ENCODE measurements around the gene MAD1L1.

Gene MAD1L1

DNA sequence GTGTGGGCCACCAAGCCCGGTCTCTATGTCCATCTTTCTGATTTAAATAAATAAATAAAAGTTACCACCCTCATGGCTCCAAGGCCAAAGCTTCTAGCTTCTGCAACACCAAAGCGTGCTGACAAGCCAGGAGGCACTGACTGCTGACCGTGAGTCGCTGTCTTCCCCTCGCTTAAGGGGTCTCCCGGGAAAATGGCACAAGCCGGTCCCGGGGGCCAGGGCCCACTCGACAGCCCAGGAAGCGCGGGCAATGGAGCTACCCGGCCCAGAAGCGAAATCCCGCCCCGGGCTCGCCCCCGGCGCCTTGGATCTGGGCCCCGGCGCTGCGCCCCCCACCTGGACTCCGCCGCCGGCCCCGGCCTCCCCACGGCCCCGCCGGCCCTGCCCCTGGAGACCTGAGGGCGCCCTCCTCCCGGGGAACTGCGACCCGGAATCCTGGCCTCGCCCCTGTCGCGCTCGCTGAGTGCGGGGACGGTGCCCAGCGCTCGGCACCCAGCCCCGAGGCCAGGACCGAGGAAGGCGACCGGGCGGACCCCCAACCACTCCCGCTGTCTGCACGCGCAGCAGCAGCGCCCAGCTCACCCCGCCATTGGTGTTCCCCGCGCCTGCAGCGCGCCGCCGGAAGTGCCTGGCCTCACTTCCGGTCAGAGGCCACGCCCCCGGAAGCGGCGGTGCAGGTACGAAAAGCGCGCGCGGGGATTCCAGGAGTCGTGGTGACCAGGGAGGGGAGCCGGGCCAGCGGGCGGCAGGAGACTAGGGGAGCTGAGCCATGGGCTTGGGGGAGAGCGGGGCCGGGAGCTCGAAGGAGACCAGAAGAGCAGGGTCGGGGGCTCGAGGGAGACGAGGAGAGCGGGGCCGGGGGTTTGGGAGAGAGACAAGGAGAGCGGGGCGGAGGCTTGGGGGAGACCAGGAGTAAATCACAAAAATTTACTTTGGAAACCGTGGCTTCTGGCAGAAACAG is 9.1 kb upstream of the MAD1L1 start, which contains the start of the genes MRM2 and NUDT1:
Gene MRM2 (minus strand): TSS at position 626 of the 961 bp plus-strand sequence. CDS start 36 bp downstream, at position 590.
Gene NUDT1 (plus strand): TSS at position 647 of the 961 bp plus-strand sequence. CDS start 2,349 bp downstream, outside the sequence.
- DNase-seq = peak in 1 of 2 experiments; percentile 45

- no peak for DNase-seq
Measured at GRCh38 chr7:2239242-2239641, 6.5 kb upstream of the MAD1L1 start.

- no peak for DNase-seq
Measured at GRCh38 chr7:2237109-2237602, 4.4 kb upstream of the MAD1L1 start.

- no peak for DNase-seq
Measured at GRCh38 chr7:2233926-2234325, 1.2 kb upstream of the MAD1L1 start.

DNA sequence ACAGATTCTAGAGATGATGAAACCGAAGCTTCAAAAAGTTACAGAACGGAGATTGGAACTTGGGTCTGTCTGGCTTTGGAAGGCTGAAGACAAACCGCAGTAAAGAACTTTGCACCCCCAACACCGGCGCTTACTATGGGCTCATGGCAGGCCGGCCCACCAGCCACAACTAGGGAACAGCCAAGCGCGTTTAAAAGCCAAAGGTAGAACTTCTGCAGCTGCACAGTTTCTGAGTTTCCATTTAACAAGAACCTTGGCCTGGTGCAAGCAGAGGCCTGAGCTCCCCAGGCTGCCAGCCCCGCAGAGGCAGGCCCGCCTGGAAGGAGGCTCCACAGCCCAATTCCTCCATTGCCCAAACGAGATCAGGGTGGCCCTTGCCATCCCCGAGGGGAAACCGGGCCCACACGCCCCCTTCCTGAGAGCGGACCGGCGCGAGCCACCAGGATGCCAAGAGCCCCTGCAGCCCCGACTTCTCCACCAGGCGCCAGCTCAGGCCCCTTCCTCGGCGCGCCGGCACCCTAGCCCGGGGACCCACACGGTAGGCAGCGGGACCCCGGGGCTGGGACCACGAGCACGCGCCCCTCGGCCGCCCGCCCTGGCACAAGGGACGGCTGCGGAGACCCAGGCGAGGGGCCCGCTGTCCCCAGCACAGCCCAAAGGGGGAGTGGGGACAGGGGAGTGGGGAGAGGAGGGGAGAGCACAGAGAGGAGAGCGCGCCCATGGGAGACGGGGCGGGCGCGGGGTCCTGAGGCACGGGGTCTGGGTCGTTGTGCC is 566 bp downstream of the MAD1L1 start:
- no peak for DNase-seq

DNA sequence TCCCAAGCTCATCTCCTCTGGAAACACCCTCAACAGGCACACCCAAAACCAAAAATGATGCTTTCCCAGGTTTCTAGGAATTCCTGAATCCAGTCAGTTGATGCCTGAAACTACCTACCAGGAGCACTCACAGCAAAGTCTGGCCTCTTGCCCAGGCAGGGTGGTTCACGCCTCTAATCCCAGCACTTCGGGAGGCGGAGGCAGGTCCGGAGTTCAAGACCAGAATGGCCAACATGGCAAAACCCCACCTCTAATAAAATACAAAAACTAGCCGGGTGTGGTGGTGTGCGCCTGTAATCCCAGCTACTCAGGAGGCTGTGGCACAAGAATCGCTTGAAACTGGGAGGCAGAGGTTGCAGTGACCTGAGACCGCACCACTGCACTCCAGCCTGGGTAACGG is 1.9 kb downstream of the MAD1L1 start:
- no peak for DNase-seq

DNA sequence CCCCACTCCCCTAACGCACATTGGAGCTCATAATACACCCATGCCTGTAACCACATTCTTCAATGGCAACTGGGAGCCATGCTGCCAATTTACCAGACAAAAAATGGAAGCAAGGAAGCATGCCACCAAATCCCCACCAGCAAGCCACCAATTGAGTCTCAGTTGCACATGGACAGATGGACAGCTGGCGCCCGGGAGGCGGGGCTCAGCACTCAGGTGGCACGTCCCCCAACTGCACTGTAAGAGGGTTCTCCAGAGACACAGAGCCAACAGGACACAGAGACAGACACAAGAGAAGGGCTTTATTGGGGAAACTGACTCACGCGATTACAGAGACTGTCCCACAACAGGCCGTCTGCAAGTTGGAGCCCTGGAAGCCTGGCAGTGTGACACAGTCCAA is 2.5 kb downstream of the MAD1L1 start:
- no peak for DNase-seq

GRCh38 chr7:2229467-2229866 is 3.3 kb downstream of the MAD1L1 start:
- DNase-seq = no peak

DNA sequence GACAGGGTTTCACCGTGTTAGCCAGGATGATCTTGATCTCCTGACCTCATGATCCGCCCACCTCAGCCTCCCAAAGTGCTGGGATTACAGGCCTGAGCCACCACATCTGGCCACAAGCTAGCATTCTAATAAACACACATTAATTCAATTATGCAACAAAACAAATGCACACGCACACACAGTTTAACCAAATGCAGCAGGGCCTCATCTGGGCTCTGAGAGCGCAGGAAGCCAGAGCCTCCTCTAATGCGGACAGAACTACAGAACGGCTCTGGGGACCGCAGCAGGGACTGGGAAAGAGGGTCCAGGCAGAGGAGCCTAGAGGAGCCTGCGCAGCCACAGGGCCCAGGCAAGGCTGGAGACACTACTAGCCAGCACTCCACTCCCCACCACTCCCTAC is 3.8 kb downstream of the MAD1L1 start:
- DNase-seq = no peak

DNA sequence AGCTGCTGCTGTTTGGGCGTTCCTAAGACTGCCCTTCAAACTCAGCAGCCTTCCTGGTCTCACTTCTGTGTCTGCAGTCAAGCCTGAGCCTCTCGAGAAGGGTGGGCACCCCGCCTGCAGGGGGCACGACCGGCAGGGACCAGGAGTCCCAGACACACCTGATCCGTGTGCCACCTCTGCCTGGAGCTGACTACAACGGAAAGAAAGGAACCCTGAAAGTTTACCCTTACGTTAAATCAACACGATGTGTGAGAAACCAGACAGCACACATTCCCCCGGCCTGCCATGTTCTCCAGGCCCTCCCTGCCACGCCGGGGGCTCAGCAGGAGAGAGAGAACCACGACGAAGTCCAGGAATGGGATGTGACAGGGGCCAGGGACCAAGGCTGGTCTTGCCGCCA is 5.0 kb downstream of the MAD1L1 start:
- no peak for DNase-seq

GRCh38 chr7:2225830-2226229 is 6.9 kb downstream of the MAD1L1 start:
- no peak for DNase-seq

DNA sequence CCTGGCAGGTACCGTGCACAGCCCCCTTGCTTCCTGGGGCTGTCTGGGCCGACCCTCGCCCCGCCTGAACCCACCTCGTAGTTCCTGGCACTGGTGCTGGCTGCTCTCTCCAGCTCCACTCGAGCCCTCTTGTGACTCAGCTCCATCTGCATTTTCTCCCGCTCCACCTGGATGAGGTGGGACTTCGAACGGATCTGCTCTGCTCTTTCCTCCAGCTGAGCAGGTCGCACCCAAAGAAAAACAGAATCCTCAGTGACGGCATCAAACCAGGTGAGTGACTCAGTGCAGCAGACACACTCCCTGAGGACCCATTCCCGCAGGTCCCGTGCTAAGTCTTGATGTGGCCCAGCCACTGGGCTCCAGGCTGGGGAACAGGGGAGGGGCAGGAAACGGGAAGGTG is 7.4 kb downstream of the MAD1L1 start:
- DNase-seq = no peak

- DNase-seq = no peak
Measured at GRCh38 chr7:2224934-2225333, 7.8 kb downstream of the MAD1L1 start.

DNA sequence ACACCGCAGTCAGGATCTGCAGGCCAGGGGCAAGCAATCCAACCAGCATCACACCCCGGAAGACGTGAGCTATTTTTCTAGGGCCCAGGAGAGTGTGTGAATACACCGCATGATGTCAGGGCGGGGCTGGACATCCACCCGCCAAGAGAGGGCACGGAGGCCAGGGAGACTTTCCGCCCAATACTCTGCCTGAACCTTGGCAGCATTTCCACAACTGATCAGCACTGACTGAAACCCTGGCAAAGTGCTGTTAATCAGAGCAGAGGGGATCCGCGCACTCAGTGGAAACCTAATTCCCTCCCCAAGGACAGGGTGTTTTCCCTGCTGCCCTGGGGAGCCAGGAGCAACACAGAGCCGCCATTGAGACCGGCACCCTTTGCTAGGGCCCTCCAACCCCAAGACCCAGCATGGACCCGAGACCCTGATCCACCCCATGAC is 8.2 kb downstream of the MAD1L1 start:
- no peak for DNase-seq

DNA sequence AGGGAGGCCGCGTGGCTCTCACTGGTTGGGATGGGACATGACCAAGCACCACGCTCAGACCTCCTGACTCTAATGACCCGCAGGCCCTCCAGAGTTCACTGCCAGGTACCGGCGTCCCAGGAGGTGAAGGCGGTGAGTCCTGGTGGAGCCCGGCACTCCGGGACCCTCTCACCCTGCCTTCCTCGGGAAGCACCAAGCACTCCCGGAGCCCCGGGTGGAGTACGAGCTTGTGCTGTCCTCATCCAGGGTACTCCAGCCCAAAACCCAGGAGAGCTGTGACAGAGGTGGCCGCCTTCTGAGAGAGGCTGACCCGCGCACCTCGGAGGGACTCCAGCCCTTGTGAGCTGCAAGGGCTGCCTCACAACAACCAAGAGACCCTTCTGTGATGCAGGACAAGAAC is 9.4 kb downstream of the MAD1L1 start:
- no peak for DNase-seq

GRCh38 chr7:2222516-2222915 is 10.2 kb downstream of the MAD1L1 start:
- no peak for DNase-seq

GRCh38 chr7:2220954-2221353 is 11.8 kb downstream of the MAD1L1 start:
- DNase-seq = no peak

DNA sequence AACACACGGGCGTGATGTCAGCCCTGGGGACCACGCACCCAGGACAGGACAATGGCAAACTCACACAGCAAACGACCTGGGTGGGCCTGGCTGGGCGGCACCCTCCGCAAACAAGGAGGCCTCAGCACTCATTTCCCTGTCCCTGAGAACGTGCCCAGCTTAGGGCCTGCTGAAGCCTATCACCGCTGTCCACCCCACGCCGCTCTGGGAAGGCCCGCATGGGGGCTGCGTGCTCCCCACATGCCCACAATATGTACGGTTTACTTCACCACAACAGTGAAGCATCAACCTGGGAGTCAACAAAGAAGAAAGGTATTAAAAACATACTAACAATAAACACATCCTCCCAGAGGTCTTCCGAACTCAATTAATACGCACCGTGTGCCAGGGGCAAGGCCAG is 12.2 kb downstream of the MAD1L1 start:
- DNase-seq = no peak

DNA sequence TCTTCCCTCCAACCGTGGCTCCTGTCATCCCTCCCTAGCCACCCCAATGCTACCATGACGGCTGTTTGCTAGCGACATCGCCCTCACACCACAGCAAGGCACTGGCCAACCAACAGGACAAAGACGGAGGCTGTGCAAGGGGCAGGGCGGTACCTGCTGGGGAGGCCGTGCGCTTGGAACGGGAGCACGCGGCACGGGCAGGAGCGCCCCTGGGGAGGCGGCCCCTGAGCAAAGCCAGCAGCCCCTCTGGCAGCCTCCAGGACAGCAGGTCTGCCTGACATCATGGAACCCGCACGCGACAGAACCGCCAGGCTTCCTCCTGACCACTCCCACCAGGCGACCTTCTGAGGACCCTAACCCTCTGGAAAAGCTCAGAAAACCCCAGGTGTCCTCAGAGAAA is 12.7 kb downstream of the MAD1L1 start:
- DNase-seq = no peak

DNA sequence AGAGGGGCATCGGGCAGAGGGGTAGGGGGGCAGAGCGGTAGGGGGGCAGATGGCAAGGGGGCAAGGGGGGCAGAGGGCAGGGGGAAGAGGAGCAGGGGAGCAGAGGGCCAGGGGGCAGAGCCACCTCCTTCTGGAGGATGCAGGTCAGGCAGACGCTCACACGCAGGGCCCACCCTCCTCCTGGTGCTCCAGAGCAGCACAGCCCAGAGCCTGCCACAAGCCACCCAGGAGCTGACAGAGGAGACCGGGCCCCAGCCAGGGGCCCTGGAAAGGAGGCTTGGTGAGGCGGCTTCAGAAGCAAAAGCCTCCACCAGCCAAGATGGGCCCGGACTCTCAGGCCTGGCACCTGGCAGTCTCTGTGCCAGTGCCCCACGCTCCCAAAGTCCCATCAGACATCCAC is 13.1 kb downstream of the MAD1L1 start:
- no peak for DNase-seq

DNA sequence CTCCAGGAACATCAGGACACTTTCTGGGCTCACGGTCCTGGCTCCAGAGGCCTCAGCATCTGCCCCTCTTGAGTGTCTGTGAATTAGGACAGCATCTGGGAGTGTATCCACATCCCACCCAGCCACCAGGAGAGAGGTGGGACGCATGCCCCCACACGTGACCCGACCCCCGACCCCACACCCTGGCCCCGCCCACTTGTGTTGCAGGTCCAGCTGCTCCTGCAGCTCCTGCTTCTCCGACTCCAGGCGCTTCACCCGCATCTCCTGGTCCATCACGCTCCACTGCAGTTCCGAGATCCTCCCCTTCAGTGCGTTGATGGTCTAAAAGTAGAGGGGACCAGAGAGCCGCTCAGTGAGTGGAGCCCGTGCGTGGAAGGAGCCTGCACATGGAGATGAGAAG is 13.6 kb downstream of the MAD1L1 start:
- DNase-seq = no peak

DNA sequence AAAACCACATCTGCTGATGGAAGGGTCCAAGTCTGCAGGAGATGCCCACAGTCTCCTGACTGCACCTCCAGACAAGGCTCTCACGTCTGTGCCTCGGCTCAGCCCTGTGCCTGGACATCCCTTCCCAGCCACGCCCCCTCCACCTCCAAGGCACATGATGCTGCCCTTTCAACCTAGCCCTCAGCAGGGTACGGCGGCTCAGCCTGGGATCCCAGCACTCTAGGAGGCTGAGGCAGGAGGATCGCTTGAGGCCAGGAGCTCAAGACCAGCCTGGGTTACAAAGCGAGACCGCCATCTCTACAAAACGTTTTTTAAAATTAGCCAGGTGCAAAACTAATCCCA is 14.3 kb downstream of the MAD1L1 start:
- DNase-seq = no peak

DNA sequence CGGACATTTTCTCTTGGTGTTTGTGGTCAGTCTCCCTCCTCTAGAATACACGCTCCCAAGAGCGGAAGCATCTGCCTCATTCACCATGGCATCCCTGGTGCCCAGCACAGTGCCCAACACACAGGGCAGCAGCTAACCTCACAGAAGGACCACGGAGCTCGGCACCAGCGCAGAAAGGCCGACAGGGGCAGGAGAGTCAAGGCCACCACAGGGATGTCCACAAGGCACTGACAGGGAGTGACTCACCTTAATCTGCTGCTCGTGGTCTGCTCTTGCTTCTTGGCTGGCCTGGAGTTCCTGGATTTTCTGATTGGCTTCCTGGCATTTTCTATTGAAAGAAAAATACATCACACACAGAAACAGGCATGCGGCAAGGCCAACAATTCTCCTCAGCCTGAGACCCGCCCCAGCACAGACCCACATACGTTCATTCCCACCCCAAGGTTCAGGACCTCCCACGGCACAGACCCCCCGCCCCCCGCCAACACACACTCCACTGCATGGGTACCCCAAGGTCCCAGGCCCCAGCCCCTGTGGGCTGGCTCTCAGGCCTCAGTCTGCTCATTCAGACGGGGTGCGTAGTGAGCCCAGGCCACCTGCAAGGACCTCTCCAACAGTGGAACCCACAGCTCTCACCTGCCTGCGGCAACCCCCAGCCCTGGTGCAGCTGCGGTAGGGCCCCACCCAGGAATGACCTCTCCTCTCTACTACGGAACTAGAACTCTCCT is 14.9 kb downstream of the MAD1L1 start:
- no peak for DNase-seq

Measured in cerebellar nuclear complex (tissue), 1 donor.